ENCODE data around the gene MMP19. TPM values are rescaled to one million over a fixed set of nuclear protein-coding genes. Genes with fewer than 3 reads are reported as not detected.

The MMP19 gene
- total and polyA plus RNA-seq, 5 donors from 2014 or later = not detected

- DNase-seq = peak; percentile 24 to 46 (median 28)
- Histone ChIP-seq H3K27ac (ENCODE audit: insufficient read depth, low read length, poor library complexity, severe bottlenecking) (peak overlapping the region; percentile 76), H3K4me3 (ENCODE audit: low read depth, low read length) (peak overlapping the region; percentile 97), H3K4me1 (ENCODE audit: control insufficient read depth, insufficient read depth, low read length, poor library complexity, severe bottlenecking) (peaks cover 56% of the 10 kb centered on the region), H3K9me3 (ENCODE audit: control insufficient read depth in 2 of 2, low read length in 2 of 2) (no peaks in the 10 kb centered on the region), H3K36me3 (ENCODE audit: control insufficient read depth, insufficient read depth, low read length) (no peaks in the 10 kb centered on the region), H3K27me3 (ENCODE audit: control insufficient read depth, insufficient read depth, low read length) (no peaks in the 10 kb centered on the region)
- peak overlapping the region; percentile 96 to 99 (median 98) for H3K27ac Mint-ChIP-seq
- H3K36me3 Mint-ChIP-seq = peaks cover 4% of the 10 kb centered on the region
- no peaks in the 10 kb centered on the region for H3K27me3 Mint-ChIP-seq
- peak overlapping the region; percentile 90 to 99 (median 98) for H3K4me3 Mint-ChIP-seq
- peak; percentile 1 for ATAC-seq (ENCODE audit: low read depth in 2 of 2)
- H3K4me1 Mint-ChIP-seq = peaks cover 4 to 66% (median 42%) of the 10 kb centered on the region in 4 donors
- H3K9me3 Mint-ChIP-seq = peaks cover 0 to 3% (median 0%) of the 10 kb centered on the region in 7 donors
These were observed 12.7 kb downstream of the MMP19 start for GRCh38 chr12:55829967-55830600.

- H3K36me3 Mint-ChIP-seq = peaks cover 4% of the 10 kb centered on the region
- Histone ChIP-seq H3K36me3 (ENCODE audit: control insufficient read depth, insufficient read depth, low read length) (no peaks in the 10 kb centered on the region), H3K4me3 (ENCODE audit: low read depth, low read length) (peak overlapping the region; percentile 64), H3K9me3 (ENCODE audit: control insufficient read depth in 2 of 2, low read length in 2 of 2) (no peaks in the 10 kb centered on the region), H3K27me3 (ENCODE audit: control insufficient read depth, insufficient read depth, low read length) (no peaks in the 10 kb centered on the region), H3K27ac (ENCODE audit: insufficient read depth, low read length, poor library complexity, severe bottlenecking) (peak overlapping the region; percentile 76), H3K4me1 (ENCODE audit: control insufficient read depth, insufficient read depth, low read length, poor library complexity, severe bottlenecking) (peaks cover 67% of the 10 kb centered on the region)
- peak overlapping the region; percentile 56 to 99 (median 96) for H3K27ac Mint-ChIP-seq
- ATAC-seq (ENCODE audit: low read depth in 2 of 2) = no peak
- H3K4me3 Mint-ChIP-seq = peak overlapping the region; percentile 90 to 99 (median 98)
- peaks cover 0 to 2% (median 0%) of the 10 kb centered on the region in 7 donors for H3K9me3 Mint-ChIP-seq
- no peaks in the 10 kb centered on the region for H3K27me3 Mint-ChIP-seq
- DNase-seq = no peak
- peaks cover 11 to 78% (median 49%) of the 10 kb centered on the region in 4 donors for H3K4me1 Mint-ChIP-seq
These were observed 14.4 kb downstream of the MMP19 start for GRCh38 chr12:55828357-55828756.

- Mint-ChIP-seq H3K27me3 (no peaks in the 10 kb centered on the region), H3K4me3 (peak overlapping the region; percentile 90 to 99 (median 98)), H3K27ac (peak overlapping the region; percentile 94 to 99 (median 96)), H3K36me3 (peaks cover 10% of the 10 kb centered on the region), H3K9me3 (peaks cover 0 to 1% (median 0%) of the 10 kb centered on the region in 7 donors), H3K4me1 (peaks cover 11 to 82% (median 50%) of the 10 kb centered on the region in 4 donors)
- H3K27ac ChIP-seq (ENCODE audit: insufficient read depth, low read length, poor library complexity, severe bottlenecking) = peak overlapping the region; percentile 76
- no peaks in the 10 kb centered on the region for H3K27me3 ChIP-seq (ENCODE audit: control insufficient read depth, insufficient read depth, low read length)
- H3K4me1 ChIP-seq (ENCODE audit: control insufficient read depth, insufficient read depth, low read length, poor library complexity, severe bottlenecking) = peaks cover 67% of the 10 kb centered on the region
- H3K36me3 ChIP-seq (ENCODE audit: control insufficient read depth, insufficient read depth, low read length) = peaks cover 4% of the 10 kb centered on the region
- no peak for DNase-seq
- peak overlapping the region; percentile 40 for H3K4me3 ChIP-seq (ENCODE audit: low read depth, low read length)
- no peak for ATAC-seq (ENCODE audit: low read depth in 2 of 2)
- no peaks in the 10 kb centered on the region for H3K9me3 ChIP-seq (ENCODE audit: control insufficient read depth in 2 of 2, low read length in 2 of 2)
These were observed 14.9 kb downstream of the MMP19 start for GRCh38 chr12:55827806-55828205.

- no peak for ATAC-seq (ENCODE audit: low read depth in 2 of 2)
- H3K36me3 ChIP-seq (ENCODE audit: control insufficient read depth, insufficient read depth, low read length) = peaks cover 34% of the 10 kb centered on the region
- H3K27me3 ChIP-seq (ENCODE audit: control insufficient read depth, insufficient read depth, low read length) = no peaks in the 10 kb centered on the region
- peak overlapping the region; percentile 10 to 99 (median 68) for H3K4me3 Mint-ChIP-seq
- peak in 1 of 3 donors; percentile 34 for DNase-seq
- H3K36me3 Mint-ChIP-seq = peaks cover 18% of the 10 kb centered on the region
- H3K27ac Mint-ChIP-seq = peak overlapping the region; percentile 74 to 80 (median 78)
- peak overlapping the region; percentile 56 for H3K27ac ChIP-seq (ENCODE audit: insufficient read depth, low read length, poor library complexity, severe bottlenecking)
- no peaks in the 10 kb centered on the region for H3K27me3 Mint-ChIP-seq
- peak overlapping the region; percentile 44 for H3K4me3 ChIP-seq (ENCODE audit: low read depth, low read length)
- H3K9me3 ChIP-seq (ENCODE audit: control insufficient read depth in 2 of 2, low read length in 2 of 2) = no peaks in the 10 kb centered on the region
- peaks cover 48% of the 10 kb centered on the region for H3K4me1 ChIP-seq (ENCODE audit: control insufficient read depth, insufficient read depth, low read length, poor library complexity, severe bottlenecking)
- H3K4me1 Mint-ChIP-seq = peaks cover 11 to 65% (median 42%) of the 10 kb centered on the region in 4 donors
- peaks cover 0 to 1% (median 0%) of the 10 kb centered on the region in 7 donors for H3K9me3 Mint-ChIP-seq
These were observed 18.0 kb downstream of the MMP19 start for GRCh38 chr12:55824726-55825125.

GRCh38 chr12:55823419-55823818 lies 19.3 kb downstream of the MMP19 start:
- Mint-ChIP-seq H3K27me3 (no peaks in the 10 kb centered on the region), H3K4me1 (peaks cover 11 to 70% (median 46%) of the 10 kb centered on the region in 4 donors), H3K27ac (peak overlapping the region; percentile 24 to 83 (median 32)), H3K36me3 (peaks cover 18% of the 10 kb centered on the region), H3K4me3 (peak overlapping the region in 1 of 4 donors; percentile 19), H3K9me3 (peaks cover 0 to 1% (median 0%) of the 10 kb centered on the region in 7 donors)
- DNase-seq (no peak), ATAC-seq (ENCODE audit: low read depth in 2 of 2) (no peak)
- H3K4me1 ChIP-seq (ENCODE audit: control insufficient read depth, insufficient read depth, low read length, poor library complexity, severe bottlenecking) = peaks cover 51% of the 10 kb centered on the region
- H3K4me3 ChIP-seq (ENCODE audit: low read depth, low read length) = no peak overlapping the region
- H3K36me3 ChIP-seq (ENCODE audit: control insufficient read depth, insufficient read depth, low read length) = peaks cover 42% of the 10 kb centered on the region
- no peaks in the 10 kb centered on the region for H3K27me3 ChIP-seq (ENCODE audit: control insufficient read depth, insufficient read depth, low read length)
- no peak overlapping the region for H3K27ac ChIP-seq (ENCODE audit: insufficient read depth, low read length, poor library complexity, severe bottlenecking)
- no peaks in the 10 kb centered on the region for H3K9me3 ChIP-seq (ENCODE audit: control insufficient read depth in 2 of 2, low read length in 2 of 2)

GRCh38 chr12:55822228-55822627 lies 20.5 kb downstream of the MMP19 start:
- Histone ChIP-seq H3K36me3 (ENCODE audit: control insufficient read depth, insufficient read depth, low read length) (peaks cover 42% of the 10 kb centered on the region), H3K4me1 (ENCODE audit: control insufficient read depth, insufficient read depth, low read length, poor library complexity, severe bottlenecking) (peaks cover 44% of the 10 kb centered on the region), H3K27me3 (ENCODE audit: control insufficient read depth, insufficient read depth, low read length) (no peaks in the 10 kb centered on the region), H3K27ac (ENCODE audit: insufficient read depth, low read length, poor library complexity, severe bottlenecking) (no peak overlapping the region), H3K4me3 (ENCODE audit: low read depth, low read length) (no peak overlapping the region), H3K9me3 (ENCODE audit: control insufficient read depth in 2 of 2, low read length in 2 of 2) (no peaks in the 10 kb centered on the region)
- Mint-ChIP-seq H3K4me1 (peaks cover 11 to 62% (median 35%) of the 10 kb centered on the region in 4 donors), H3K27ac (peak overlapping the region in 1 of 3 donors; percentile 83), H3K4me3 (peak overlapping the region in 2 of 4 donors; percentile 8 to 71), H3K36me3 (peaks cover 14% of the 10 kb centered on the region), H3K27me3 (no peaks in the 10 kb centered on the region), H3K9me3 (no peaks in the 10 kb centered on the region)
- no peak for ATAC-seq (ENCODE audit: low read depth in 2 of 2)
- no peak for DNase-seq

- H3K27ac ChIP-seq (ENCODE audit: insufficient read depth, low read length, poor library complexity, severe bottlenecking) = no peak overlapping the region
- peaks cover 42% of the 10 kb centered on the region for H3K36me3 ChIP-seq (ENCODE audit: control insufficient read depth, insufficient read depth, low read length)
- peaks cover 45% of the 10 kb centered on the region for H3K4me1 ChIP-seq (ENCODE audit: control insufficient read depth, insufficient read depth, low read length, poor library complexity, severe bottlenecking)
- H3K9me3 ChIP-seq (ENCODE audit: control insufficient read depth in 2 of 2, low read length in 2 of 2) = no peaks in the 10 kb centered on the region
- Mint-ChIP-seq H3K27ac (no peak overlapping the region), H3K36me3 (peaks cover 14% of the 10 kb centered on the region), H3K27me3 (no peaks in the 10 kb centered on the region), H3K9me3 (no peaks in the 10 kb centered on the region), H3K4me3 (no peak overlapping the region), H3K4me1 (peaks cover 8 to 54% (median 32%) of the 10 kb centered on the region in 4 donors)
- DNase-seq (no peak), ATAC-seq (ENCODE audit: low read depth in 2 of 2) (no peak)
- no peaks in the 10 kb centered on the region for H3K27me3 ChIP-seq (ENCODE audit: control insufficient read depth, insufficient read depth, low read length)
- H3K4me3 ChIP-seq (ENCODE audit: low read depth, low read length) = no peak overlapping the region
These were observed 22.1 kb downstream of the MMP19 start for GRCh38 chr12:55820679-55821078.
